ENCODE results near the gene CD1D. TPM values are rescaled to one million over a fixed set of nuclear protein-coding genes. Genes with fewer than 3 reads are reported as not detected.
"Not testable (repeated sequence)": the region's sequence is repeated elsewhere in the genome, so short reads cannot be mapped to it uniquely, and the experiment has no call there.

CD1D gene
- total RNA-seq, 2 experiments from 2014 or later: not detected

GRCh38 chr1:158153746-158154444, 26.8 kb upstream of the CD1D start:
- no peaks in the 10 kb centered on the region for H3K9me3 Mint-ChIP-seq (ENCODE audit: low read depth)
- no peak overlapping the region for H3K27ac Mint-ChIP-seq
- CTCF ChIA-PET: no interaction called here
- peaks cover 25% of the 10 kb centered on the region for H3K27me3 Mint-ChIP-seq
- peaks cover 1% of the 10 kb centered on the region for H3K36me3 Mint-ChIP-seq
- ATAC-seq (no peak), DNase-seq (no peak)
- peaks cover 15% of the 10 kb centered on the region for H3K4me1 Mint-ChIP-seq
- H3K4me3 Mint-ChIP-seq: no peak overlapping the region

- DNase-seq: no peak
- no peak for ATAC-seq
- Mint-ChIP-seq H3K4me1 (peaks cover 15% of the 10 kb centered on the region), H3K4me3 (no peak overlapping the region), H3K27ac (no peak overlapping the region), H3K27me3 (peaks cover 26% of the 10 kb centered on the region), H3K9me3 (ENCODE audit: low read depth) (no peaks in the 10 kb centered on the region), H3K36me3 (peaks cover 1% of the 10 kb centered on the region)
- CTCF ChIA-PET: no interaction called here
These were observed 26.2 kb upstream of the CD1D start for GRCh38 chr1:158154501-158154900.

- no peak for DNase-seq
- peaks cover 32% of the 10 kb centered on the region for H3K27me3 Mint-ChIP-seq
- H3K4me1 Mint-ChIP-seq: peaks cover 4% of the 10 kb centered on the region
- H3K9me3 Mint-ChIP-seq (ENCODE audit: low read depth): no peaks in the 10 kb centered on the region
- no peak for ATAC-seq
- H3K4me3 Mint-ChIP-seq: no peak overlapping the region
- H3K36me3 Mint-ChIP-seq: peaks cover 1% of the 10 kb centered on the region
- CTCF ChIA-PET: no interaction called here
- H3K27ac Mint-ChIP-seq: no peak overlapping the region
These were observed 25.0 kb upstream of the CD1D start for GRCh38 chr1:158155673-158156072.

GRCh38 chr1:158159597-158159996, 21.1 kb upstream of the CD1D start:
- Mint-ChIP-seq H3K9me3 (ENCODE audit: low read depth) (no peaks in the 10 kb centered on the region), H3K27me3 (peaks cover 50% of the 10 kb centered on the region), H3K4me1 (peaks cover 6% of the 10 kb centered on the region), H3K36me3 (peaks cover 1% of the 10 kb centered on the region), H3K4me3 (no peak overlapping the region), H3K27ac (no peak overlapping the region)
- CTCF ChIA-PET: no interaction called here
- DNase-seq (no peak), ATAC-seq (no peak)

- Mint-ChIP-seq H3K4me3 (no peak overlapping the region), H3K27me3 (peaks cover 54% of the 10 kb centered on the region), H3K9me3 (ENCODE audit: low read depth) (no peaks in the 10 kb centered on the region), H3K4me1 (peaks cover 7% of the 10 kb centered on the region), H3K36me3 (peaks cover 1% of the 10 kb centered on the region), H3K27ac (no peak overlapping the region)
- ATAC-seq: no peak
- CTCF ChIA-PET: interaction anchor here (1.3 to 1.4 kb wide), 2 partner anchors 9 to 24 kb away, joined by 3 read pairs; no protein-coding TSS in a partner anchor
- no peak for DNase-seq
These were observed 19.2 kb upstream of the CD1D start for GRCh38 chr1:158161446-158161845.

- Mint-ChIP-seq H3K27me3 (peaks cover 53% of the 10 kb centered on the region), H3K9me3 (ENCODE audit: low read depth) (no peaks in the 10 kb centered on the region), H3K27ac (no peak overlapping the region), H3K4me3 (no peak overlapping the region), H3K4me1 (peaks cover 7% of the 10 kb centered on the region), H3K36me3 (no peaks in the 10 kb centered on the region)
- no peak for ATAC-seq
- no peak for DNase-seq
- CTCF ChIA-PET: no interaction called here
These were observed 17.4 kb upstream of the CD1D start for GRCh38 chr1:158163000-158163947.

GRCh38 chr1:158169105-158169504, 11.6 kb upstream of the CD1D start:
- DNase-seq: no peak
- no peaks in the 10 kb centered on the region for H3K9me3 Mint-ChIP-seq (ENCODE audit: low read depth)
- H3K36me3 Mint-ChIP-seq: no peaks in the 10 kb centered on the region
- H3K4me1 Mint-ChIP-seq: peaks cover 2% of the 10 kb centered on the region
- H3K4me3 Mint-ChIP-seq: no peak overlapping the region
- peaks cover 53% of the 10 kb centered on the region for H3K27me3 Mint-ChIP-seq
- CTCF ChIA-PET: interaction anchor here (1.4 kb wide), 1 partner anchor 34 kb away, joined by 3 read pairs; no protein-coding TSS in a partner anchor
- no peak for ATAC-seq
- H3K27ac Mint-ChIP-seq: no peak overlapping the region

- CTCF ChIA-PET; ATAC-seq; H3K27ac Mint-ChIP-seq; H3K9me3 Mint-ChIP-seq (ENCODE audit: low read depth); H3K4me3 Mint-ChIP-seq; H3K36me3 Mint-ChIP-seq; H3K4me1 Mint-ChIP-seq; DNase-seq: not testable (repeated sequence)
- H3K27me3 Mint-ChIP-seq: peaks cover 81% of the 10 kb centered on the region
These were observed 4.8 kb upstream of the CD1D start for GRCh38 chr1:158175915-158176314.

GRCh38 chr1:158176399-158176798, 4.3 kb upstream of the CD1D start:
- CTCF ChIA-PET: no interaction called here
- peaks cover 81% of the 10 kb centered on the region for H3K27me3 Mint-ChIP-seq

GRCh38 chr1:158176849-158177699, 3.6 kb upstream of the CD1D start:
- H3K27ac Mint-ChIP-seq; H3K4me1 Mint-ChIP-seq; H3K4me3 Mint-ChIP-seq; CTCF ChIA-PET; ATAC-seq; H3K36me3 Mint-ChIP-seq; DNase-seq; H3K9me3 Mint-ChIP-seq (ENCODE audit: low read depth): not testable (repeated sequence)
- H3K27me3 Mint-ChIP-seq: peaks cover 81% of the 10 kb centered on the region

More at GRCh38 chr1:158176399-158176798, 4.3 kb upstream of the CD1D start:
- H3K36me3 Mint-ChIP-seq: no peaks in the 10 kb centered on the region
- no peak overlapping the region for H3K4me3 Mint-ChIP-seq
- no peak for ATAC-seq
- H3K27ac Mint-ChIP-seq: no peak overlapping the region
- H3K4me1 Mint-ChIP-seq: peaks cover 6% of the 10 kb centered on the region
- DNase-seq: no peak
- H3K9me3 Mint-ChIP-seq (ENCODE audit: low read depth): no peaks in the 10 kb centered on the region

- no peak overlapping the region for H3K27ac Mint-ChIP-seq
- H3K4me3 Mint-ChIP-seq: no peak overlapping the region
- no peaks in the 10 kb centered on the region for H3K36me3 Mint-ChIP-seq
- CTCF ChIA-PET: no interaction called here
- DNase-seq (no peak), ATAC-seq (peak; percentile 69)
- peaks cover 84% of the 10 kb centered on the region for H3K27me3 Mint-ChIP-seq
- H3K9me3 Mint-ChIP-seq (ENCODE audit: low read depth): no peaks in the 10 kb centered on the region
- peaks cover 9% of the 10 kb centered on the region for H3K4me1 Mint-ChIP-seq
These were observed 2.8 kb upstream of the CD1D start for GRCh38 chr1:158177700-158178450.

- peaks cover 9% of the 10 kb centered on the region for H3K4me1 Mint-ChIP-seq
- CTCF ChIA-PET: no interaction called here
- no peak for DNase-seq
These were observed 1.2 kb upstream of the CD1D start for GRCh38 chr1:158179301-158180041.

More at GRCh38 chr1:158179301-158180041, 1.2 kb upstream of the CD1D start:
- Mint-ChIP-seq H3K4me3 (no peak overlapping the region), H3K9me3 (ENCODE audit: low read depth) (no peaks in the 10 kb centered on the region), H3K36me3 (no peaks in the 10 kb centered on the region), H3K27ac (no peak overlapping the region), H3K27me3 (peaks cover 87% of the 10 kb centered on the region)
- no peak for ATAC-seq

Measured in activated CD8-positive, alpha-beta memory T cell treated with anti-CD3 and anti-CD28 coated beads, Interleukin-2, amount 10 ng/mL, durations not matched to agents 7 days and 5 days (primary cell).